ENCODE results near the gene CNTROB. TPM values are rescaled to one million over a fixed set of nuclear protein-coding genes. Genes with fewer than 3 reads are reported as not detected.

Gene CNTROB
- total and polyA plus RNA-seq, 7 donors: 5.5 to 9.6 (median 8.7) TPM

DNA sequence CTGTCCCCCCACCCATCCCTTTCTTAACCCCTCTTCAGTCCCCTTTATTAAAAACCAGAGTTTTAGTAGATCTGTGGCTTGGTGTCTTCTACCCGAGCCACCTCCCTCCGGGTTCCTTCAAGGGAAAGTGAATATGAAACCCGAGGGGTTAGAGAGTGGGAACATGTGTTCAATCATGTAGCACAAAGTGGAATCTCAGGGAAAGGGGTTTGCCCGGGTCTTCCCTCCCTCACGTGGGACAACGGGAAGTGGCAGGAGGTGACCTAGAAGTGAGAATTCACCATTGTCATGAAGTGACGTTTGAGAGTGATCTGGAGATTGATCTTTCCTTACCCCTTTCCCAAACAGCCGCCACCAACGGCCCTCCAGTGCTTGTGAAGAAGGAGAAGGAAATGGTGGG is 20.9 kb upstream of the CNTROB start:
- no peaks in the 10 kb centered on the region for H3K27me3 ChIP-seq (ENCODE audit: insufficient read depth in 3 of 3, low read length in 2 of 3)
- no peak for TF ChIP-seq CTCF (IDR thresholded peaks at IDR 0.05)
- no peak overlapping the region for H3K4me3 ChIP-seq
- no peak for ATAC-seq
- H3K4me1 ChIP-seq: peaks cover 13% of the 10 kb centered on the region
- intact Hi-C loops (cut with DNase I): loop anchor here (5.0 to 10.0 kb wide), 3 partner anchors 49 to 146 kb away; no protein-coding TSS in a partner anchor
- H3K36me3 ChIP-seq (ENCODE audit: insufficient read depth in 1 of 2, low read depth in 1 of 2): peaks cover 0 to 37% of the 10 kb centered on the region in 2 donors
- no peaks in the 10 kb centered on the region for H3K9me3 ChIP-seq
- no peak for DNase-seq
- no peak overlapping the region for H3K27ac ChIP-seq
- WGBS, 3 donors: 67 to 78% (median 71%) methylated on average over 9 of the region's 9 CpGs

GRCh38 chr17:7912927-7913524 is 19.0 kb upstream of the CNTROB start:
- no peak overlapping the region for H3K27ac ChIP-seq
- peak; percentile 68 for TF ChIP-seq CTCF (IDR thresholded peaks at IDR 0.05)
- ATAC-seq: peak in 3 of 4 donors; percentile 33 to 55 (median 54)
- intact Hi-C loops (cut with DNase I): loop anchor here (1.0 to 10.0 kb wide), 5 partner anchors 51 to 144 kb away; no protein-coding TSS in a partner anchor
- H3K36me3 ChIP-seq (ENCODE audit: insufficient read depth in 1 of 2, low read depth in 1 of 2): peaks cover 0 to 25% of the 10 kb centered on the region in 2 donors
- no peak for DNase-seq
- H3K9me3 ChIP-seq: no peaks in the 10 kb centered on the region
- H3K4me3 ChIP-seq: no peak overlapping the region
- H3K27me3 ChIP-seq (ENCODE audit: insufficient read depth in 3 of 3, low read length in 2 of 3): no peaks in the 10 kb centered on the region
- H3K4me1 ChIP-seq: peaks cover 21% of the 10 kb centered on the region
- 46 to 52% (median 48%) methylated on average over 3 of the region's 3 CpGs for WGBS, 3 donors

GRCh38 chr17:7915179-7915610 is 16.8 kb upstream of the CNTROB start:
- 3 to 7% (median 5%) methylated on average over 14 to 15 of the region's 15 CpGs for WGBS, 3 donors
- no peak for DNase-seq

DNA sequence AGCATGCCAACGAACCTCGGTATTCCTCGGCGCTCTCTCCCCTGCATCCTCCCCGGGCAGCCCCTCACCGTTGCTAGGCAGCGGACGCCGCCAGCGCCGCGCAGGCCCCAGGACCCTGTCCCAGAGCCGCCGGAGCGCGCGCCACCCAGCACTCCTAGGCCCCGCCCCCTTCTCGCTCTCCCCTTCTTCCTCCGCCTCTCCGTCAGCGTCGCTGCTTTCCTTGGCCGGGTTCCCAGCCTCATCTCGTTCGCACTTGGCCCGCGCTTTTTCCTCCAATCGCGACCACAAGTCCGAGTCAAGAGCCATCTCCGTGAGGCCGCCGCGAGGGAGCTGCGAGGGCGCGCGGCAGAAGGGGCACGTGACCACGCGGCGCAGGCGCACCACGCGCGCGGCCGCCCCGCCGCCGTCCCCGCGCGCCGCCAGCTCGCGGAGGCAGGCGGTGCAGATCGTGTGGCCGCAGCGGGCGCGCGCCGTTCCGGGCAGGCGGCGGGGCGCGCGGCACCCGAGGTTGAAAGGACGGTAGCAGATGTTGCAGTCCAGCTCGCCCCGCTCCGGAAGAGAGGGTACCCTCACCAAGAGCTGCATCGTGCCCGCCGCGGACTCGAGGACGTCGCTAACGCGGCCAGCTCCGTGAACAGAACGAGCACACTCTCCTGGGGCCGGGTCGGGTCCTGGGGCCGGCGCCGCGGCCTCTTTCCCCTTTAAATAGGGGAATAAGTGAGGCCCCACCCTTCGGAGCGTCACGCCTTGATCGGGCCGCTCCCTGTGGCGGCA is 16.2 kb upstream of the CNTROB start, which contains the start of gene RNF227:
Gene RNF227, minus strand, starts transcription at position 679 of the 774 bp plus-strand sequence. Its CDS starts 94 bp downstream, at position 585.
- H3K27ac ChIP-seq: peak within 1 kb of the TSS; percentile 85
- H3K9me3 ChIP-seq: no peaks in the 10 kb centered on the region
- peaks cover 21% of the 10 kb centered on the region for H3K4me1 ChIP-seq
- H3K4me3 ChIP-seq: peak within 1 kb of the TSS; percentile 87
- ATAC-seq (peak; percentile 83 to 93 (median 92)), DNase-seq (peak; percentile 88 to 95)
- peaks cover 0 to 9% of the 10 kb centered on the region in 2 donors for H3K36me3 ChIP-seq (ENCODE audit: insufficient read depth in 1 of 2, low read depth in 1 of 2)
- TF ChIP-seq CTCF (IDR thresholded peaks at IDR 0.05): no peak
- intact Hi-C loops (cut with DNase I): loop anchor here in 1 of 2 donors (10.0 kb wide), 1 partner anchor 129 kb away; no protein-coding TSS in a partner anchor
- H3K27me3 ChIP-seq (ENCODE audit: insufficient read depth in 3 of 3, low read length in 2 of 3): no peaks in the 10 kb centered on the region
- WGBS, 3 donors: 0% methylated on average over 54 to 100 of the region's 100 CpGs

More at GRCh38 chr17:7915179-7915610, 16.8 kb upstream of the CNTROB start:
- no peaks in the 10 kb centered on the region for H3K27me3 ChIP-seq (ENCODE audit: insufficient read depth in 3 of 3, low read length in 2 of 3)
- H3K27ac ChIP-seq: peak overlapping the region; percentile 85
- H3K4me1 ChIP-seq: peaks cover 21% of the 10 kb centered on the region
- H3K4me3 ChIP-seq: peak overlapping the region; percentile 87
- TF ChIP-seq CTCF (IDR thresholded peaks at IDR 0.05): no peak
- H3K36me3 ChIP-seq (ENCODE audit: insufficient read depth in 1 of 2, low read depth in 1 of 2): peaks cover 0 to 15% of the 10 kb centered on the region in 2 donors
- ATAC-seq: peak in 3 of 4 donors; percentile 5 to 57 (median 46)
- intact Hi-C loops (cut with DNase I): loop anchor here in 1 of 2 donors (10.0 kb wide), 1 partner anchor 130 kb away; no protein-coding TSS in a partner anchor
- H3K9me3 ChIP-seq: no peaks in the 10 kb centered on the region
